ENCODE results near the gene HAX1.

DNA sequence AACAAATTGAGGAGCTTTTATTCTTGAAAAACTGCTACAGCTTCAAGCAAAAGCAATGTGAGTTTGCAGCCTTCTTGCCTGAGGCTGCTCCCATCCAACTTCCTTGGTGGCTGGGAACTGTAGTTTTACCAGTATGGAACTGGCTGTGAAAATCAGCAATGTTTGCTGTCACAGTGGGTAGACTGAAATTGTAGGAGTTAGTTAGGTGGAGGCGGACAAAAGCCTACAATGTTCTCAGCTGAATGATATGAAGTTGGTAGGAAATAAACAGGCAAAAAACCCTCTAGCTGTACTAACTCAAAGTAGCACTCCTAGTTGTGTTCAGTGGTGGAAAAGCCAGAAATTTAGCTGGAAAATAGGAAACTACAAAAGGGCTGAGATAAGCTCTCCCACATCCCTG lies 18.5 kb downstream of the HAX1 start:
- TF ChIP-seq, protein P1, sequence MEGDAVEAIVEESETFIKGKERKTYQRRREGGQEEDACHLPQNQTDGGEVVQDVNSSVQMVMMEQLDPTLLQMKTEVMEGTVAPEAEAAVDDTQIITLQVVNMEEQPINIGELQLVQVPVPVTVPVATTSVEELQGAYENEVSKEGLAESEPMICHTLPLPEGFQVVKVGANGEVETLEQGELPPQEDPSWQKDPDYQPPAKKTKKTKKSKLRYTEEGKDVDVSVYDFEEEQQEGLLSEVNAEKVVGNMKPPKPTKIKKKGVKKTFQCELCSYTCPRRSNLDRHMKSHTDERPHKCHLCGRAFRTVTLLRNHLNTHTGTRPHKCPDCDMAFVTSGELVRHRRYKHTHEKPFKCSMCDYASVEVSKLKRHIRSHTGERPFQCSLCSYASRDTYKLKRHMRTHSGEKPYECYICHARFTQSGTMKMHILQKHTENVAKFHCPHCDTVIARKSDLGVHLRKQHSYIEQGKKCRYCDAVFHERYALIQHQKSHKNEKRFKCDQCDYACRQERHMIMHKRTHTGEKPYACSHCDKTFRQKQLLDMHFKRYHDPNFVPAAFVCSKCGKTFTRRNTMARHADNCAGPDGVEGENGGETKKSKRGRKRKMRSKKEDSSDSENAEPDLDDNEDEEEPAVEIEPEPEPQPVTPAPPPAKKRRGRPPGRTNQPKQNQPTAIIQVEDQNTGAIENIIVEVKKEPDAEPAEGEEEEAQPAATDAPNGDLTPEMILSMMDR (conservative IDR thresholded peaks at IDR 0.05; ENCODE audit: low read length), result no peak
- no peak for TF ChIP-seq EZH2phosphoT487 (IDR thresholded peaks at IDR 0.05; ENCODE audit: borderline replicate concordance)

Data from Loucy (cell line).